ENCODE data around the gene NRN1L. TPM values are rescaled to one million over a fixed set of nuclear protein-coding genes. Genes with fewer than 3 reads are reported as not detected.
"Not testable (repeated sequence)": the region's sequence is repeated elsewhere in the genome, so short reads cannot be mapped to it uniquely, and the experiment has no call there.

Gene NRN1L
- total RNA-seq, 2 donors from 2014 or later: 0.60 to 1.9 TPM

- H3K36me3 Mint-ChIP-seq (ENCODE audit: insufficient read depth in 2 of 2): peaks cover 5% of the 10 kb centered on the region in 2 donors
- no peaks in the 10 kb centered on the region for H3K9me3 Mint-ChIP-seq
- DNase-seq (no peak), ATAC-seq (replicated peaks in 1 of 2) (peak; percentile 48 to 50)
- no peaks in the 10 kb centered on the region for H3K27me3 Mint-ChIP-seq (ENCODE audit: low read depth)
- peak within 1 kb of the TSS; percentile 98 to 100 for H3K4me3 Mint-ChIP-seq
- H3K4me1 Mint-ChIP-seq (ENCODE audit: low read depth): peaks cover 57% of the 10 kb centered on the region
- H3K27ac Mint-ChIP-seq: peak within 1 kb of the TSS; percentile 82
These were observed 37.4 kb upstream of the NRN1L start, which contains the start of gene CENPT for GRCh38 chr16:67847064-67847861. CENPT (minus strand) TSS chr16:67847693; CDS start chr16:67833859, 13,834 bp downstream.

DNA sequence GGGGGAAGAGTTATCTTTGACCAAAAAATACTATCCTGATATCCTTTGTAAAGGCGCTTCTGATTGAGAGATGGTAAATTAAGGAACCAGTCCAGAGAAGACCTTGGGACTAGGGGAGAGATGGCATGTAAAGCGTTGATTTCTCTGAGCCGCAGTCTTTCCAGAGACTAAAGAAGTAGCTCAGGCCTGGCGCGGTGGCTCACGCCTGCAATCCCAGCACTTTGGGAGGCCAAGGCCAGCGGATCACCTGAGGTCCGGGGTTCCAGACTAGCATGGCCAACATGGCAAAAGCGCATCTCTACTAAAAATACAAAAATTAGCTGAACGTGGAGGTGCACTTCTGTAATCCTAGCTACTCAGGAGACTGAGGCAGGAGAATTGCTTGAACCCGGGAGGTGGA, 36.6 kb upstream of the NRN1L start:
- Mint-ChIP-seq H3K27me3 (ENCODE audit: low read depth) (no peaks in the 10 kb centered on the region), H3K4me1 (ENCODE audit: low read depth) (peaks cover 51% of the 10 kb centered on the region), H3K9me3 (no peaks in the 10 kb centered on the region), H3K4me3 (peak overlapping the region; percentile 82 to 84), H3K36me3 (ENCODE audit: insufficient read depth in 2 of 2) (peaks cover 4 to 5% of the 10 kb centered on the region in 2 donors), H3K27ac (no peak overlapping the region)
- DNase-seq (no peak), ATAC-seq (replicated peaks in 1 of 2) (no peak)

DNA sequence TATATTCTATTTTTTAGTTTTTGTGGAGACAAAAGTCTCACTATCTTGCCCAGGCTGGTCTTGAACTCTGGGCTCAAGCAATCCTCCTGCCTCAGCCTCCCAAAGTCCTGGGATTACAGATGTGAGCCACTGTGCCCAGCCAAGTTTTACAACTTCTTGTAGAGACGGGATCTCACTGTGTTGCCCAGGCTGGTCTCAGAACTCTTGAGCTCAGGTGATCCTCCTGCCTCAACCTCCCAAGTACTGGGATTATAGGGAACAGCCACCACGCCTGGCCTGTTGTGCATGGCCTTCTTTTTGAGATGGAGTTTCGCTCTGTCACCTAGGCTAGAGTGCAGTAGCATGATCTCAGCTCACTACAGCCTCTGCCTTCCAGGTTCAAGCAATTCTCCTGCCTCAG, 31.0 kb upstream of the NRN1L start:
- no peaks in the 10 kb centered on the region for H3K9me3 Mint-ChIP-seq
- H3K4me3 Mint-ChIP-seq: no peak overlapping the region
- H3K4me1 Mint-ChIP-seq (ENCODE audit: low read depth): peaks cover 48% of the 10 kb centered on the region
- peaks cover 0 to 5% of the 10 kb centered on the region in 2 donors for H3K36me3 Mint-ChIP-seq (ENCODE audit: insufficient read depth in 2 of 2)
- no peak for ATAC-seq (replicated peaks in 1 of 2)
- DNase-seq: no peak
- no peaks in the 10 kb centered on the region for H3K27me3 Mint-ChIP-seq (ENCODE audit: low read depth)
- no peak overlapping the region for H3K27ac Mint-ChIP-seq

GRCh38 chr16:67855789-67856188, 28.9 kb upstream of the NRN1L start:
- ATAC-seq (replicated peaks in 1 of 2) (no peak), DNase-seq (no peak)
- Mint-ChIP-seq H3K27ac (no peak overlapping the region), H3K9me3 (no peaks in the 10 kb centered on the region), H3K36me3 (ENCODE audit: insufficient read depth in 2 of 2) (peaks cover 0 to 4% of the 10 kb centered on the region in 2 donors), H3K4me1 (ENCODE audit: low read depth) (peaks cover 41% of the 10 kb centered on the region), H3K27me3 (ENCODE audit: low read depth) (no peaks in the 10 kb centered on the region), H3K4me3 (no peak overlapping the region)

DNA sequence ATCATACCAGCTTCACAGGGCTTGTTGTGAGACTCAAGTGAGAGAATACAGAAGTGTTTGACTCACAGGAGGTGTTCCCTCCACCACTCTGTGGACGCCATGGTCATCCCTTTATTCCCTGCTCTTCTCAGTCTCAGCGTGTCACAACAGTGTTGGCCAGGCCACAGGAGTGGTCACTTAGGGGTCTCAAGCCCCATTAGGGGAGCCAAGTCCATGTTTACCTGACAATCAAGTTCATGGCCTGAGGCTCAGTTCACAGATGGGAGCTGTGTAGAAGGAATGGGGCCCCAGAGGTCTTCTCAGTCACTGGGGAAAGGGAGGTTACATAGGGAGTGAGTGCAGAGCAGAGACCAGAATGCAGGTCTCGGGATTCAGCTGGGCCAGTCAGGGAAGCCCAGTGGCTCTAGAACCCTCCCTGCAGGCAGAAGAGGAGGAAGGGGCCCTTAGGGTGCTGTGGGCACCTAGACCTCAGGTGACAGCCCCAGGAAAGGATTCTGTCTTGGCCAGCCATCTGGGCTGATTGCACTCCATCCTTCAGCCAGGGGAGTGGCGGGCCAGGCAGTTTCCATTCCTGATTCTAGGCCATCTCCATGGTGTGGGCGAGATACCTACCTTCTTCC, 27.6 kb upstream of the NRN1L start:
- peaks cover 46% of the 10 kb centered on the region for H3K4me1 Mint-ChIP-seq (ENCODE audit: low read depth)
- no peaks in the 10 kb centered on the region for H3K9me3 Mint-ChIP-seq
- no peak overlapping the region for H3K4me3 Mint-ChIP-seq

GRCh38 chr16:67857547-67858233, 27.0 kb upstream of the NRN1L start:
- no peaks in the 10 kb centered on the region for H3K9me3 Mint-ChIP-seq
- H3K36me3 Mint-ChIP-seq (ENCODE audit: insufficient read depth in 2 of 2): peaks cover 0 to 4% of the 10 kb centered on the region in 2 donors
- no peak overlapping the region for H3K4me3 Mint-ChIP-seq
- no peak overlapping the region for H3K27ac Mint-ChIP-seq
- peaks cover 47% of the 10 kb centered on the region for H3K4me1 Mint-ChIP-seq (ENCODE audit: low read depth)
- DNase-seq: peak in 1 of 2 donors; percentile 32
- ATAC-seq (replicated peaks in 1 of 2): peak; percentile 89 to 96
- H3K27me3 Mint-ChIP-seq (ENCODE audit: low read depth): no peaks in the 10 kb centered on the region

More for the DNA sequence above, 27.6 kb upstream of the NRN1L start:
- H3K27ac Mint-ChIP-seq: peak overlapping the region; percentile 60
- ATAC-seq (replicated peaks in 1 of 2) (no peak), DNase-seq (no peak)
- peaks cover 0 to 4% of the 10 kb centered on the region in 2 donors for H3K36me3 Mint-ChIP-seq (ENCODE audit: insufficient read depth in 2 of 2)
- no peaks in the 10 kb centered on the region for H3K27me3 Mint-ChIP-seq (ENCODE audit: low read depth)

GRCh38 chr16:67858500-67858899, 26.2 kb upstream of the NRN1L start:
- Mint-ChIP-seq H3K4me3 (no peak overlapping the region), H3K4me1 (ENCODE audit: low read depth) (peaks cover 47% of the 10 kb centered on the region), H3K36me3 (ENCODE audit: insufficient read depth in 2 of 2) (peaks cover 0 to 4% of the 10 kb centered on the region in 2 donors), H3K9me3 (no peaks in the 10 kb centered on the region), H3K27me3 (ENCODE audit: low read depth) (no peaks in the 10 kb centered on the region), H3K27ac (no peak overlapping the region)
- ATAC-seq (replicated peaks in 1 of 2) (no peak), DNase-seq (no peak)

DNA sequence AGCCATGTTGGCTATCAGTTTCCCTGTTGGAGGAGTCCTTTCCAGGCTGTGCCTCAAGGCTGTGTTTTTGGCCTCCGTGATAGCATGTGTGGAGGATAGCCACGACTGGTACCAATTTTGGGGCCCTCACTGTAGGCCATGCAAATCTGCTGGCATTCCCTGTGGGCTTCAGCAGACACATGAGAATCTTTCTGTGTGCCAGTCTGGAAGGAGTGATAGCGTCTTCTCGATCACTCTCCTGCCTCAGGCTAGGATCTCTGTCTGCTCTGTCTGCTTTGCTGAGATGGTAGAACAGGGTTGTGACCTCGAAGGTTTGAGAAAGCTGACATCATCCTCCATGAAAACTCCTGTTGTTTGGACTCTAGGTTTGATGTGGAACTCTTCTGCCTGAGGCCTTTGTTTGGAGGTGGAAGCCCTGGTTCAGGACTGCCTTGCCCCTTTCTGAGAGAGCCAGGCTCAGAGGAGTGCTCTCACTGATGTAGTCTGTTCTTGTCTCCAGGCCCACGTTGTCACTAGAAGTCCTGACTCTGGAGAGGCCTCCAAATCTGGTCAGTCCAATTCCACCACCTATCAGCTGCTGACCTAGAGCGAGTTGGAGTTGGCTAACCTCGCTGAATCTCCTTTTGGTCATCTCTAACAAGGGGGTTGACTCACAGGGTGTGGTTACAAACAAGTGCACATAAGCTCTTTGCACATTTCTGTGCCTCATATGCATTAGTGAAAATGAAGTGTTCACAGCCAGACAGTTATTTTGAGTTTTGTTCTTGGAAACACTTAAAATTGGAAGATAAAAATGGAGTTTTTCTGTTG, 23.9 kb upstream of the NRN1L start:
- H3K4me3 Mint-ChIP-seq: no peak overlapping the region
- peak overlapping the region; percentile 8 for H3K27ac Mint-ChIP-seq
- no peaks in the 10 kb centered on the region for H3K27me3 Mint-ChIP-seq (ENCODE audit: low read depth)
- peaks cover 0 to 1% of the 10 kb centered on the region in 2 donors for H3K36me3 Mint-ChIP-seq (ENCODE audit: insufficient read depth in 2 of 2)
- H3K9me3 Mint-ChIP-seq: no peaks in the 10 kb centered on the region
- ATAC-seq (replicated peaks in 1 of 2) (no peak), DNase-seq (no peak)
- H3K4me1 Mint-ChIP-seq (ENCODE audit: low read depth): peaks cover 32% of the 10 kb centered on the region

GRCh38 chr16:67861877-67862276, 22.8 kb upstream of the NRN1L start:
- DNase-seq (no peak), ATAC-seq (replicated peaks in 1 of 2) (no peak)
- H3K27me3 Mint-ChIP-seq (ENCODE audit: low read depth): no peaks in the 10 kb centered on the region
- no peaks in the 10 kb centered on the region for H3K9me3 Mint-ChIP-seq
- no peak overlapping the region for H3K27ac Mint-ChIP-seq
- no peak overlapping the region for H3K4me3 Mint-ChIP-seq
- H3K36me3 Mint-ChIP-seq (ENCODE audit: insufficient read depth in 2 of 2): peaks cover 0 to 7% of the 10 kb centered on the region in 2 donors
- peaks cover 23% of the 10 kb centered on the region for H3K4me1 Mint-ChIP-seq (ENCODE audit: low read depth)

DNA sequence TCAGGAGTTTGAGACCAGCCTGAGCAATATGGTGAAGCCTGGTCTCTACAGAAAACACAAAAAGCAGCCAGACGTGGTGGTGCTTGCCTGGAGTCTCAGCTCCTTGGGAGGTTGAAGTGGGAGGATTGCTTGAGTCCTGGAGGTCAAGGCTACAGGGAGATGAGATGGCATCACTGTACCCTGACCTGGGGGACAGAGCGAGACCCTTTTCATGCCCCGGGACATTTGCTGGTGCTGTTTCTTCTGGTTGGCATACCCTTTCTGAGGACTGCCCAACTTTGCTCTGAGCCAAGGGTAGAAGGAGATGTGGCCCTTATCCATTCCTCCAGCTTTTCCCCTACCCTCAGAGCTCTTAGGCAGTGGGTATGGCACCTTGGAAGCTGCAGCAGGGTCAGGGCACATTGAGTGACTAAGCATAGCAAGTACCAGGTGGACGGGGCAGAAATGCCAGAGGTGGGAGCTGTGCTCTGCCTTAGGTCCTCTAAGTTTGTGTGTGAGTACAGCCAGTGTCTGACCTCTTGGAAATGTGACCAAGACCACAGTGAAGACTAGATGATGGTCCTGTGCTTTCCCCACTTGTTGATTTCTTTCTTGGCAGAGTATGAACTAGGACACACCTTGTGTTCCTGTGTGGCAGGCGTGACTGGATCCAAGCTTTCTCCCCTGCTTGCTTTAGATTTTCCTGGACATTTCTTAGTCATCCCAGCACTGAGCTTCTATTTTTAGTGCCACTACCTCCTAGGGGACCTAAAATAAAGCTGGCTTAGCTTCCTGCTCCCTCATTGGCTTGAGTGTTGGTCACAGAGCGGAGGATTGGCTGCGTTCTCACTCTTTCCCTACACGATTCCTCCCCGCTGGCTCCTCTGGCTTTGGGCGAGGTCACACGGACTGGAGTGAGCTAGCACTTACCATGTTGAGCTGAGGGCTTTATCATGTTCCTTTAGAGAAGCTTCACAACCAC, 21.8 kb upstream of the NRN1L start:
- Mint-ChIP-seq H3K27me3 (ENCODE audit: low read depth) (no peaks in the 10 kb centered on the region), H3K4me3 (no peak overlapping the region), H3K27ac (no peak overlapping the region), H3K9me3 (no peaks in the 10 kb centered on the region), H3K36me3 (ENCODE audit: insufficient read depth in 2 of 2) (peaks cover 0 to 7% of the 10 kb centered on the region in 2 donors), H3K4me1 (ENCODE audit: low read depth) (peaks cover 13% of the 10 kb centered on the region)
- DNase-seq (no peak), ATAC-seq (replicated peaks in 1 of 2) (no peak)

DNA sequence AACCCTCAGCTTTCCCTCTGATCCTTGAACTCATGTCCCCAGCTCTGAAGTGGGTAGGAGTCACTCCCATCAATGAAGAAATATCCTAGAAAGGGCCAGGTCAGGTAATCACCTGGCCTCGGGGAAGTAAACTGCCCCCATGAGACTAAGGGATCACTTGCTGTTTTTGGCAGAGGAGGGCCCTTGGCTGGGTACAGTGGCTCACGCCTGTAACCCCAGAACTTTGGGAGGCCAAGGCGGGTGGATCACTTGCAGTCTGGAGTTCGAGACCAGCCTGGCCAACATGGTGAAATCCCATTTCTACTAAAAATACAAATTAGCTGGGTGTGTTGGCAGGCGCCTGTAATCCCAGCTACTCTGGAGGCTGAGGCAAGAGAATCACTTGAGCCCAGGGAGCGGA, 20.6 kb upstream of the NRN1L start:
- H3K27ac Mint-ChIP-seq; H3K36me3 Mint-ChIP-seq (ENCODE audit: insufficient read depth in 2 of 2); H3K9me3 Mint-ChIP-seq; DNase-seq; ATAC-seq (replicated peaks in 1 of 2); H3K4me1 Mint-ChIP-seq (ENCODE audit: low read depth); H3K27me3 Mint-ChIP-seq (ENCODE audit: low read depth); H3K4me3 Mint-ChIP-seq: not testable (repeated sequence)

- ATAC-seq (replicated peaks in 1 of 2) (no peak), DNase-seq (no peak)
- no peaks in the 10 kb centered on the region for H3K9me3 Mint-ChIP-seq
- peaks cover 0 to 7% of the 10 kb centered on the region in 2 donors for H3K36me3 Mint-ChIP-seq (ENCODE audit: insufficient read depth in 2 of 2)
- H3K4me3 Mint-ChIP-seq: no peak overlapping the region
- peaks cover 6% of the 10 kb centered on the region for H3K4me1 Mint-ChIP-seq (ENCODE audit: low read depth)
- H3K27me3 Mint-ChIP-seq (ENCODE audit: low read depth): no peaks in the 10 kb centered on the region
- H3K27ac Mint-ChIP-seq: no peak overlapping the region
These were observed 20.1 kb upstream of the NRN1L start for GRCh38 chr16:67864594-67864993.
